ENCODE measurements around the gene APCDD1L.

APCDD1L gene

GRCh38 chr20:58483470-58483869 lies 31.7 kb downstream of the APCDD1L start:
- DNase-seq: no peak

GRCh38 chr20:58483051-58483450 lies 32.1 kb downstream of the APCDD1L start:
- DNase-seq: no peak

GRCh38 chr20:58482416-58482815 lies 32.8 kb downstream of the APCDD1L start:
- DNase-seq: no peak

- peak; percentile 85 for DNase-seq
These were observed 33.6 kb downstream of the APCDD1L start for GRCh38 chr20:58481481-58482021.

GRCh38 chr20:58480551-58481336 lies 34.5 kb downstream of the APCDD1L start:
- DNase-seq: no peak

- no peak for DNase-seq
These were observed 35.3 kb downstream of the APCDD1L start for GRCh38 chr20:58479726-58480440.

GRCh38 chr20:58478141-58478805 lies 36.9 kb downstream of the APCDD1L start:
- DNase-seq: no peak

GRCh38 chr20:58475466-58475865 lies 39.7 kb downstream of the APCDD1L start:
- DNase-seq: no peak

GRCh38 chr20:58473453-58474425 lies 41.5 kb downstream of the APCDD1L start:
- no peak for DNase-seq

- no peak for DNase-seq
These were observed 42.8 kb downstream of the APCDD1L start for GRCh38 chr20:58472273-58473018.

GRCh38 chr20:58471193-58472164 lies 43.7 kb downstream of the APCDD1L start:
- no peak for DNase-seq

- DNase-seq: no peak
These were observed 44.6 kb downstream of the APCDD1L start for GRCh38 chr20:58470336-58471192.

- no peak for DNase-seq
These were observed 45.6 kb downstream of the APCDD1L start for GRCh38 chr20:58469616-58470015.

GRCh38 chr20:58467572-58468527 lies 47.3 kb downstream of the APCDD1L start:
- no peak for DNase-seq

- no peak for DNase-seq
These were observed 48.2 kb downstream of the APCDD1L start for GRCh38 chr20:58466729-58467571.

- DNase-seq: no peak
These were observed 49.0 kb downstream of the APCDD1L start for GRCh38 chr20:58466095-58466708.

GRCh38 chr20:58464838-58465237 lies 50.4 kb downstream of the APCDD1L start:
- DNase-seq: no peak
